DMS 273 (cell line): ENCODE data around the gene ADAP1.
"Not testable (repeated sequence)": the region's sequence is repeated elsewhere in the genome, so short reads cannot be mapped to it uniquely, and the experiment has no call there.

Source experiments
- DNase-seq: peaks from one replicate; lab custom pipeline; 2025; ENCODE audit not compliant: unreplicated experiment; lab: John Stamatoyannopoulos, UW

The ADAP1 gene

GRCh38 chr7:954330-955238, at the start of gene ADAP1:
Gene ADAP1 (minus strand): TSS chr7:954680. CDS start chr7:954477, 203 bp downstream.
- DNase-seq, result peak; percentile 87

- not testable (repeated sequence) for DNase-seq
These were observed 48.0 kb upstream of the ADAP1 start for GRCh38 chr7:1002445-1002844.

- not testable (repeated sequence) for DNase-seq
These were observed 47.5 kb upstream of the ADAP1 start for GRCh38 chr7:1002026-1002425.

GRCh38 chr7:1001069-1001770, 46.7 kb upstream of the ADAP1 start:
- DNase-seq, result peak; percentile 73

GRCh38 chr7:999941-1000935, 45.8 kb upstream of the ADAP1 start:
- DNase-seq, result no peak

GRCh38 chr7:999149-999879, 44.8 kb upstream of the ADAP1 start:
- DNase-seq, result no peak

- DNase-seq, result peak; percentile 58
These were observed 43.2 kb upstream of the ADAP1 start for GRCh38 chr7:997404-998395.

- DNase-seq, result no peak
These were observed 41.8 kb upstream of the ADAP1 start for GRCh38 chr7:996079-996872.

GRCh38 chr7:995571-995970, 41.1 kb upstream of the ADAP1 start:
- no peak for DNase-seq

GRCh38 chr7:994592-995308, 40.3 kb upstream of the ADAP1 start:
- no peak for DNase-seq

GRCh38 chr7:992709-993607, 38.5 kb upstream of the ADAP1 start:
- peak; percentile 99 for DNase-seq

- DNase-seq, result peak; percentile 60
These were observed 37.5 kb upstream of the ADAP1 start for GRCh38 chr7:991729-992656.

- no peak for DNase-seq
These were observed 36.7 kb upstream of the ADAP1 start for GRCh38 chr7:990933-991728.

- DNase-seq, result no peak
These were observed 36.0 kb upstream of the ADAP1 start for GRCh38 chr7:990352-990932.
